ENCODE results near the gene ZBTB5.

Gene ZBTB5

GRCh38 chr9:37438359-37438758 lies 26.9 kb downstream of the ZBTB5 start:
- Histone ChIP-seq H3F3A (ENCODE audit: insufficient read depth) (peaks cover 30% of the 10 kb centered on the region), H3K4me2 (ENCODE audit: low read depth, low read length, poor library complexity, severe bottlenecking) (no peak overlapping the region), H4K20me1 (ENCODE audit: low read depth, low read length) (no peaks in the 10 kb centered on the region; the same call in 1 of the 2 replicates), H3K4me3 (ENCODE audit: insufficient read depth, low read length, poor library complexity, severe bottlenecking) (no peak overlapping the region), H3K79me2 (ENCODE audit: insufficient read depth, low read length) (peaks cover 30% of the 10 kb centered on the region), H3K27ac (ENCODE audit: low read depth, low read length) (no peak overlapping the region), H2AFZ (ENCODE audit: low read depth, low read length, severe bottlenecking) (no peak overlapping the region), H3K36me3 (ENCODE audit: low read length) (peaks cover 33% of the 10 kb centered on the region), H3K27me3 (ENCODE audit: low read length) (no peaks in the 10 kb centered on the region), H3K9me3 (ENCODE audit: insufficient read depth, low read length) (no peaks in the 10 kb centered on the region), H3K9ac (ENCODE audit: low read length) (no peak overlapping the region), H3K9me2 (replicated peaks; ENCODE audit: insufficient read depth, low read length) (no peaks in the 10 kb centered on the region)
- no peak for TF ChIP-seq CTCF (IDR thresholded peaks at IDR 0.05; ENCODE audit: insufficient read depth, low read length, poor library complexity, severe bottlenecking)

- Histone ChIP-seq H2AFZ (ENCODE audit: low read depth, low read length, severe bottlenecking) (no peak overlapping the region), H4K20me1 (ENCODE audit: low read depth, low read length) (no peaks in the 10 kb centered on the region; the same call in 1 of the 2 replicates), H3K4me3 (ENCODE audit: insufficient read depth, low read length, poor library complexity, severe bottlenecking) (no peak overlapping the region), H3K9me3 (ENCODE audit: insufficient read depth, low read length) (no peaks in the 10 kb centered on the region), H3K9me2 (replicated peaks; ENCODE audit: insufficient read depth, low read length) (no peaks in the 10 kb centered on the region), H3F3A (ENCODE audit: insufficient read depth) (peaks cover 30% of the 10 kb centered on the region), H3K9ac (ENCODE audit: low read length) (no peak overlapping the region), H3K4me2 (ENCODE audit: low read depth, low read length, poor library complexity, severe bottlenecking) (no peak overlapping the region), H3K79me2 (ENCODE audit: insufficient read depth, low read length) (peaks cover 27% of the 10 kb centered on the region), H3K27me3 (ENCODE audit: low read length) (no peaks in the 10 kb centered on the region), H3K27ac (ENCODE audit: low read depth, low read length) (no peak overlapping the region), H3K36me3 (ENCODE audit: low read length) (peaks cover 33% of the 10 kb centered on the region)
- TF ChIP-seq CTCF (IDR thresholded peaks at IDR 0.05; ENCODE audit: insufficient read depth, low read length, poor library complexity, severe bottlenecking), result no peak
- TF ChIP-seq EZH2phosphoT487 (conservative IDR thresholded peaks at IDR 0.05; ENCODE audit: low read length), result no peak
Observed at GRCh38 chr9:37437621-37438020, 27.6 kb downstream of the ZBTB5 start.

GRCh38 chr9:37437010-37437409 lies 28.2 kb downstream of the ZBTB5 start:
- no peak overlapping the region for H3K27ac ChIP-seq (ENCODE audit: low read depth, low read length)
- H3K4me3 ChIP-seq (ENCODE audit: insufficient read depth, low read length, poor library complexity, severe bottlenecking), result no peak overlapping the region
- no peaks in the 10 kb centered on the region; the same call in 1 of the 2 replicates for H4K20me1 ChIP-seq (ENCODE audit: low read depth, low read length)
- H3K36me3 ChIP-seq (ENCODE audit: low read length), result peaks cover 33% of the 10 kb centered on the region
- H2AFZ ChIP-seq (ENCODE audit: low read depth, low read length, severe bottlenecking), result no peak overlapping the region
- no peak overlapping the region for H3K4me2 ChIP-seq (ENCODE audit: low read depth, low read length, poor library complexity, severe bottlenecking)
- no peaks in the 10 kb centered on the region for H3K9me2 ChIP-seq (replicated peaks; ENCODE audit: insufficient read depth, low read length)
- H3K27me3 ChIP-seq (ENCODE audit: low read length), result no peaks in the 10 kb centered on the region
- TF ChIP-seq CTCF (IDR thresholded peaks at IDR 0.05; ENCODE audit: insufficient read depth, low read length, poor library complexity, severe bottlenecking), result no peak
- no peak for TF ChIP-seq EZH2phosphoT487 (conservative IDR thresholded peaks at IDR 0.05; ENCODE audit: low read length)
- peaks cover 27% of the 10 kb centered on the region for H3K79me2 ChIP-seq (ENCODE audit: insufficient read depth, low read length)
- no peak overlapping the region for H3K9ac ChIP-seq (ENCODE audit: low read length)
- H3K9me3 ChIP-seq (ENCODE audit: insufficient read depth, low read length), result no peaks in the 10 kb centered on the region
- H3F3A ChIP-seq (ENCODE audit: insufficient read depth), result peaks cover 30% of the 10 kb centered on the region
